ENCODE data around the gene ANKRD36C.
"Not testable (repeated sequence)": the region's sequence is repeated elsewhere in the genome, so short reads cannot be mapped to it uniquely, and the experiment has no call there.

The ANKRD36C gene

DNA sequence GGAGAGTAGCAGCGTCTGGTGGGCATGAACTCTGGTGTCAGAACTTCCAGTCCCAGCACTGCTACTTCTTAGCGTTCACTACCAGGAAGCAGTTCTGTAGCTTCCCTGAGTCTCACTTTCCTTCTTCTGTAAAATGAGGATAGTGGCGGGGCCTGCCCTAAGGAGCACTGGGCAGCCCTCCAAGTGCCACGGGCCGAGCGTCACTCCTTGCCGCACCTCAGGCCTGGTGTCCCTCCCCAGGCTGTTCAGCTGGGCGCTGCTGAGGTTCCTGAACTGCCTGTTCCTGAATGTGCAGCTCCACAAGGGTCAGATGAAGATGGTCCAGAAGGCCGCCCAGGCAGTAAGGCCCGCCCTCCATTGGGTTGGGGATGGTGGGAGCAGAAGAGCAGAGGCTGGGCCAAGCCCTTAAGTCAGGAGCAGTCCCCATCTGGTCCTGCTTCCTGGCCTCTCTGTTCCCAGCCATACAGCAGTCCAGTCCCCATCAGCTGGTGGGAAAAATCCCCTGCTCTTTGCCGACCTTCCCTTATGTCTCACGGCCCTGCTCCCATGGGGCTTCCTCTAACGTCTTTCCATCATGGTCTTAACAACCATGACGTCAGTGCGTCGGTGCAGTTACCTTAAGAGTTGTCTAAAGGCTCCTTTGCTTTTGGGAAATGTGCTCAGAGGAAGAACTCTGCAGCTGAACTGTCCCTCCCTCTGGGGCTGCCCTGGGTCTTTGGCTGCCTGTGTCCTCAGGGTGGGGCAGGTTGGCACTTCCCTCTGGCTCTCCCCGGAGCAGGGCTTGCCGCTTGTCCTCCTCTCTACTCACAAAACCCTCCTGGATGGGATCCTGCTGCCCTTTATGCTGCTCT lies 195.2 kb downstream of the ANKRD36C start:
- not testable (repeated sequence) for DNase-seq

DNA sequence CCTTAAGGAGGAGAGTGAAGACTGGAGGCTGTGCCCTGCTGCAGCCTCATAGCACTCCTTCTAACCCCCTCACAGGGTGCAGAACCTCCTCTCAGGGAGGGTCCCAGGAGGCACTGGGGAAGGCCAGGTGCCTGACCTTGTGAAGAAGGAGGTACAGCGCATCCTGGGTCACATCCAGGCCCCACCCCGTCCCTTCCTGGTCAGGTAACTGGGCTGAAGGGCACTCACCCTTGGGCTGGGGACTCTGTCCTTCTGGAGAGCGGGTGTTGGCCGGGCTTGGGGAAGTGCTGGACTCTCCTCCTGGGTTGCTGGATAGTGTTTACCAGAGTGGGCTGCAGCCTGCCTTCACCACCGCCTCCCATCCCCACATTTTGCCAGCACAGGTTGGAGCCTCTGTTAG lies 197.7 kb downstream of the ANKRD36C start:
- not testable (repeated sequence) for DNase-seq

DNA sequence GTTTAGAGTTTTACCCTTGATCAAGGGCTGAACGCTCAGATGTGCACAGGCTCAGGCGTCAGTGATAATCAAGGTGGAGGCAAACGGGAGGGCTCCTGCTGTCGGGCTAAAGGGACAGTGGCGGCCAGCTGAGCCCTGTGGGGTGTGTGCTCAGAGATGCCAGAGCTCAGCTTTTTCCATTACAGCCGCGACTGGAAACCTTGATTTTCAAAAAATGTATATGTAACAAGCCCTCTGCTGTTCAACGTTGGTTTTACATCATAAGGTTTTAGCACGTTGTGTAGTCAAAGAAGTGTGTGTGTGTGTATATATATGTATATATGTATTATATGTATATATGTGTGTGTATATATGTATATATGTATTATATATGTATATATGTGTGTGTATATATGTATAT lies 201.4 kb downstream of the ANKRD36C start:
- not testable (repeated sequence) for DNase-seq

DNA sequence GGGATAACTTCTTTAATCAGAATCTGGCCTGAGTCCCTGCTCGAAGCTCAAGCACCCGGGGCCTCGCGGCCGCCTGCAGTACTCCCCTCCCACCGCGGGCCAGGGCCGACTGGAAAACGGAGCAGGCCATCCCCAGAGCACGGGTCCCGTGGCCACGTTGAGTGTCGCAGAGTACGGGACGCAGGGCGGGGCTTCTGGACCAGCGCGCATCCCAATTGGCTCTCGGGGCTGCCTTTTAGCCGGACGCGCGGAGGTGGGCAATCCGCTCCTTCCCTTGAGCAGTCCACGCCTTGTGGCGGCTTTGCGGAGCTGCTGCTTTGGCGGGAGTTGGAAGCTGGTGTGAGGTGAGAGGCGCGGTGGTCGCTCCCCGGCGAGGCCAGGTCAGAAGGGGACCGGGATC lies 202.2 kb downstream of the ANKRD36C start:
- DNase-seq, result not testable (repeated sequence)

DNA sequence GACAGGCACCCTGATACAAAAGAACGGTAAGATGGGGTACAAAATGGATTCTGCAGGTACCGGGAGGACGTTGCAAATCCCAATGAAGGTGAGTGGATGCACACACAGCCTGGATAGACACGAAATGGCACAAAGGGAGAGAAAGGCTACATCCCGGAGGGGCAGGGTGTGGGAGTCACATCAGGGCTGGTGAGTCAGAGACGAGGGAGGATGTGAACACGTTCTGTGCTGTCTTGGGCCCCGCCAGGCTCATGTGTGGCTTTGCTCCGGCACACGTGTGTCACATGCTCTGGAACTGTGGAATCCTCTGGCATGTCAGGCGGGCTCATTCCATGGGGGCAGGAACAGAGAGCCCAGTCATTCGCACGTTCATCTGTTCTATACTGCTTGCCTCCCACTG lies 203.0 kb downstream of the ANKRD36C start:
- not testable (repeated sequence) for DNase-seq

All from stimulated activated naive CD4-positive, alpha-beta T cell (primary cell).